ENCODE measurements around the gene STATH. TPM values are rescaled to one million over a fixed set of nuclear protein-coding genes. Genes with fewer than 3 reads are reported as not detected.

The STATH gene
- not detected for polyA plus RNA-seq

GRCh38 chr4:69995526-69996016, at the start of gene STATH:
Gene STATH, plus strand, starts transcription at chr4:69995966. Its CDS starts 2,472 bp downstream, at chr4:69998438.
- no peaks in the 10 kb centered on the region for H3K36me3 Mint-ChIP-seq
- peaks cover 0 to 3% (median 0%) of the 10 kb centered on the region in 3 donors for H3K27me3 Mint-ChIP-seq (ENCODE audit: low read depth in 3 of 3)
- no peak for DNase-seq
- no peaks in the 10 kb centered on the region for H3K4me1 Mint-ChIP-seq
- no peak within 1 kb of the TSS for H3K4me3 Mint-ChIP-seq
- H3K27ac Mint-ChIP-seq = no peak within 1 kb of the TSS
- peaks cover 0 to 6% (median 3%) of the 10 kb centered on the region in 6 donors for H3K9me3 Mint-ChIP-seq

GRCh38 chr4:69951602-69952001, 44.2 kb upstream of the STATH start:
- Mint-ChIP-seq H3K9me3 (peaks cover 0 to 11% (median 0%) of the 10 kb centered on the region in 6 donors), H3K4me1 (no peaks in the 10 kb centered on the region), H3K4me3 (no peak overlapping the region), H3K27me3 (ENCODE audit: low read depth in 3 of 3) (peaks cover 0 to 2% (median 0%) of the 10 kb centered on the region in 3 donors), H3K36me3 (no peaks in the 10 kb centered on the region), H3K27ac (no peak overlapping the region)
- DNase-seq = no peak

- Mint-ChIP-seq H3K27ac (no peak overlapping the region), H3K4me1 (no peaks in the 10 kb centered on the region), H3K27me3 (ENCODE audit: low read depth in 3 of 3) (peaks cover 0 to 4% (median 1%) of the 10 kb centered on the region in 3 donors), H3K36me3 (no peaks in the 10 kb centered on the region), H3K4me3 (no peak overlapping the region), H3K9me3 (peaks cover 0 to 4% (median 0%) of the 10 kb centered on the region in 6 donors)
- DNase-seq = no peak
Measured at GRCh38 chr4:69957209-69957608, 38.6 kb upstream of the STATH start.

- peaks cover 0 to 1% (median 0%) of the 10 kb centered on the region in 3 donors for H3K27me3 Mint-ChIP-seq (ENCODE audit: low read depth in 3 of 3)
- H3K9me3 Mint-ChIP-seq = peaks cover 0 to 5% (median 0%) of the 10 kb centered on the region in 6 donors
- no peaks in the 10 kb centered on the region for H3K4me1 Mint-ChIP-seq
- H3K36me3 Mint-ChIP-seq = no peaks in the 10 kb centered on the region
- H3K4me3 Mint-ChIP-seq = no peak within 1 kb of the TSS
- no peak within 1 kb of the TSS for H3K27ac Mint-ChIP-seq
- no peak for DNase-seq
Measured at GRCh38 chr4:69965628-69966027, 30.1 kb upstream of the STATH start, which contains the start of gene CSN2. Gene CSN2, minus strand, starts transcription at chr4:69965728. Its CDS starts 4,733 bp downstream, at chr4:69960995.

- Mint-ChIP-seq H3K36me3 (no peaks in the 10 kb centered on the region), H3K4me1 (no peaks in the 10 kb centered on the region), H3K9me3 (peaks cover 0 to 1% (median 0%) of the 10 kb centered on the region in 6 donors), H3K4me3 (no peak overlapping the region), H3K27me3 (ENCODE audit: low read depth in 3 of 3) (no peaks in the 10 kb centered on the region), H3K27ac (no peak overlapping the region)
- no peak for DNase-seq
Measured at GRCh38 chr4:69970071-69970470, 25.7 kb upstream of the STATH start.

GRCh38 chr4:69974631-69975030, 21.1 kb upstream of the STATH start:
- no peak for DNase-seq
- H3K4me1 Mint-ChIP-seq = no peaks in the 10 kb centered on the region
- no peaks in the 10 kb centered on the region for H3K27me3 Mint-ChIP-seq (ENCODE audit: low read depth in 3 of 3)
- H3K27ac Mint-ChIP-seq = no peak overlapping the region
- H3K4me3 Mint-ChIP-seq = no peak overlapping the region
- H3K9me3 Mint-ChIP-seq = peaks cover 0 to 4% (median 1%) of the 10 kb centered on the region in 6 donors
- no peaks in the 10 kb centered on the region for H3K36me3 Mint-ChIP-seq

- no peaks in the 10 kb centered on the region for H3K36me3 Mint-ChIP-seq
Measured at GRCh38 chr4:69977582-69977981, 18.2 kb upstream of the STATH start.

GRCh38 chr4:69984030-69984443, 11.7 kb upstream of the STATH start:
- Mint-ChIP-seq H3K36me3 (no peaks in the 10 kb centered on the region), H3K27me3 (ENCODE audit: low read depth in 3 of 3) (peaks cover 0 to 2% (median 0%) of the 10 kb centered on the region in 3 donors), H3K4me3 (no peak overlapping the region), H3K4me1 (no peaks in the 10 kb centered on the region), H3K9me3 (peaks cover 0 to 4% (median 0%) of the 10 kb centered on the region in 6 donors), H3K27ac (no peak overlapping the region)
- no peak for DNase-seq

More at GRCh38 chr4:69977582-69977981, 18.2 kb upstream of the STATH start:
- DNase-seq = no peak
- H3K9me3 Mint-ChIP-seq = peaks cover 0 to 4% (median under 1%) of the 10 kb centered on the region in 6 donors
- no peaks in the 10 kb centered on the region for H3K4me1 Mint-ChIP-seq
- H3K4me3 Mint-ChIP-seq = no peak overlapping the region
- H3K27ac Mint-ChIP-seq = no peak overlapping the region
- no peaks in the 10 kb centered on the region for H3K27me3 Mint-ChIP-seq (ENCODE audit: low read depth in 3 of 3)

- Mint-ChIP-seq H3K27ac (no peak overlapping the region), H3K4me1 (no peaks in the 10 kb centered on the region), H3K9me3 (peaks cover 0 to 2% (median 0%) of the 10 kb centered on the region in 6 donors), H3K27me3 (ENCODE audit: low read depth in 3 of 3) (peaks cover 0 to 3% (median 2%) of the 10 kb centered on the region in 3 donors), H3K4me3 (no peak overlapping the region), H3K36me3 (no peaks in the 10 kb centered on the region)
- no peak for DNase-seq
Measured at GRCh38 chr4:69986663-69987062, 9.1 kb upstream of the STATH start.

- H3K27ac Mint-ChIP-seq = no peak overlapping the region
- no peak for DNase-seq
- H3K36me3 Mint-ChIP-seq = no peaks in the 10 kb centered on the region
- peaks cover 0 to 3% (median 2%) of the 10 kb centered on the region in 3 donors for H3K27me3 Mint-ChIP-seq (ENCODE audit: low read depth in 3 of 3)
- H3K4me3 Mint-ChIP-seq = no peak overlapping the region
- no peaks in the 10 kb centered on the region for H3K4me1 Mint-ChIP-seq
- H3K9me3 Mint-ChIP-seq = peaks cover 0 to 5% (median under 1%) of the 10 kb centered on the region in 6 donors
Measured at GRCh38 chr4:69991016-69991415, 4.8 kb upstream of the STATH start.

GRCh38 chr4:69994782-69995181, 984 bp upstream of the STATH start:
- H3K36me3 Mint-ChIP-seq = no peaks in the 10 kb centered on the region
- no peak overlapping the region for H3K4me3 Mint-ChIP-seq
- no peak for DNase-seq
- H3K4me1 Mint-ChIP-seq = no peaks in the 10 kb centered on the region
- H3K27me3 Mint-ChIP-seq (ENCODE audit: low read depth in 3 of 3) = peaks cover 0 to 3% (median 0%) of the 10 kb centered on the region in 3 donors
- H3K9me3 Mint-ChIP-seq = peaks cover 0 to 6% (median 3%) of the 10 kb centered on the region in 6 donors
- no peak overlapping the region for H3K27ac Mint-ChIP-seq

GRCh38 chr4:69999420-69999819, 3.7 kb downstream of the STATH start:
- no peak for DNase-seq
- no peak overlapping the region for H3K4me3 Mint-ChIP-seq
- no peaks in the 10 kb centered on the region for H3K27me3 Mint-ChIP-seq (ENCODE audit: low read depth in 3 of 3)
- H3K27ac Mint-ChIP-seq = no peak overlapping the region
- H3K4me1 Mint-ChIP-seq = no peaks in the 10 kb centered on the region
- H3K9me3 Mint-ChIP-seq = peaks cover 0 to 6% (median 0%) of the 10 kb centered on the region in 6 donors
- no peaks in the 10 kb centered on the region for H3K36me3 Mint-ChIP-seq

- Mint-ChIP-seq H3K27me3 (ENCODE audit: low read depth in 3 of 3) (no peaks in the 10 kb centered on the region), H3K36me3 (no peaks in the 10 kb centered on the region), H3K9me3 (peaks cover 0 to 6% (median 0%) of the 10 kb centered on the region in 6 donors), H3K4me3 (no peak overlapping the region), H3K4me1 (no peaks in the 10 kb centered on the region), H3K27ac (no peak overlapping the region)
- no peak for DNase-seq
Measured at GRCh38 chr4:70000711-70001110, 4.9 kb downstream of the STATH start.

GRCh38 chr4:70002507-70002906, 6.7 kb downstream of the STATH start:
- Mint-ChIP-seq H3K36me3 (no peaks in the 10 kb centered on the region), H3K4me3 (no peak overlapping the region), H3K4me1 (no peaks in the 10 kb centered on the region), H3K9me3 (peaks cover 0 to 6% (median 0%) of the 10 kb centered on the region in 6 donors), H3K27ac (no peak overlapping the region), H3K27me3 (ENCODE audit: low read depth in 3 of 3) (no peaks in the 10 kb centered on the region)
- no peak for DNase-seq

GRCh38 chr4:70008771-70009170, 13.0 kb downstream of the STATH start:
- no peak overlapping the region for H3K27ac Mint-ChIP-seq
- H3K27me3 Mint-ChIP-seq (ENCODE audit: low read depth in 3 of 3) = no peaks in the 10 kb centered on the region
- H3K4me1 Mint-ChIP-seq = no peaks in the 10 kb centered on the region
- no peak overlapping the region for H3K4me3 Mint-ChIP-seq
- peaks cover 0 to 16% (median 8%) of the 10 kb centered on the region in 6 donors for H3K9me3 Mint-ChIP-seq
- H3K36me3 Mint-ChIP-seq = no peaks in the 10 kb centered on the region
- no peak for DNase-seq

All from immature natural killer cell (primary cell).